Measurements from ENCODE around the gene TSG101. TPM values are rescaled to one million over a fixed set of nuclear protein-coding genes. Genes with fewer than 3 reads are reported as not detected.

TSG101 gene
- total and polyA plus RNA-seq, 2 experiments from 2014 or later, result 59.4 to 102 TPM

- H4K20me1 ChIP-seq (replicated peaks; ENCODE audit: insufficient read depth), result no peaks in the 10 kb centered on the region
- no peak overlapping the region for H3K4me2 ChIP-seq
- H3K36me3 ChIP-seq (ENCODE audit: insufficient read depth), result no peaks in the 10 kb centered on the region
- no peaks in the 10 kb centered on the region for H3K79me2 ChIP-seq (replicated peaks; ENCODE audit: insufficient read depth)
- ATAC-seq, result no peak
- H3K4me1 Mint-ChIP-seq, result no peaks in the 10 kb centered on the region
- no peak overlapping the region for H3K4me3 ChIP-seq
- no peak overlapping the region for H2AFZ ChIP-seq
- TF ChIP-seq CTCF (conservative IDR thresholded peaks at IDR 0.05; ENCODE audit: low read depth in 2 of 2) (no peak), ZNF462 (CRISPR knock-in tag; IDR thresholded peaks at IDR 0.05) (no peak), EZH2phosphoT487 (IDR thresholded peaks at IDR 0.05; ENCODE audit: unreplicated experiment) (no peak), STAT1 (IDR thresholded peaks at IDR 0.05; ENCODE audit: unreplicated experiment) (no peak), NANOG (IDR thresholded peaks at IDR 0.05; ENCODE audit: borderline replicate concordance) (no peak), JUNB (IDR thresholded peaks at IDR 0.05; ENCODE audit: unreplicated experiment) (no peak), POLR2AphosphoS5 (IDR thresholded peaks at IDR 0.05; ENCODE audit: low read depth) (no peak), CREB1 (CRISPR knock-in tag; IDR thresholded peaks at IDR 0.05; ENCODE audit: low read depth) (no peak), REST (IDR thresholded peaks at IDR 0.05; ENCODE audit: unreplicated experiment) (no peak), ETS1 (IDR thresholded peaks at IDR 0.05) (no peak), ZNF331 (CRISPR knock-in tag; IDR thresholded peaks at IDR 0.05; ENCODE audit: low read depth) (no peak), EZH2 (IDR thresholded peaks at IDR 0.05; ENCODE audit: low read depth, unreplicated experiment) (no peak), ZNF114 (CRISPR knock-in tag; IDR thresholded peaks at IDR 0.05) (no peak)
- no peak overlapping the region for H3K27ac Mint-ChIP-seq
- no peaks in the 10 kb centered on the region for H3K9me2 ChIP-seq (ENCODE audit: insufficient read depth)
- H3F3A ChIP-seq (replicated peaks; ENCODE audit: low read depth), result no peaks in the 10 kb centered on the region
- H3K4me3 Mint-ChIP-seq, result no peak overlapping the region
- no peaks in the 10 kb centered on the region for H3K27me3 Mint-ChIP-seq (ENCODE audit: insufficient read depth, low read depth, poor library complexity)
- H3K27ac ChIP-seq (ENCODE audit: low read depth), result no peak overlapping the region
- DNase-seq (ENCODE audit: low spot score), result no peak
- no peaks in the 10 kb centered on the region for H3K9me3 Mint-ChIP-seq
- no peaks in the 10 kb centered on the region for H3K27me3 ChIP-seq (ENCODE audit: insufficient read depth)
- H3K4me1 ChIP-seq (ENCODE audit: insufficient read depth), result no peaks in the 10 kb centered on the region
- no peaks in the 10 kb centered on the region for H3K36me3 Mint-ChIP-seq (ENCODE audit: low read depth)
These were observed 57.8 kb downstream of the TSG101 start for GRCh38 chr11:18468961-18469360.
